PC-3 (cell line): ENCODE results near the gene NOSTRIN. TPM values are rescaled to one million over a fixed set of nuclear protein-coding genes. Genes with fewer than 3 reads are reported as not detected.

Experiments
- ATAC-seq: fragments of 200-7000 bp; cut with Tn5 transposase; 2 replicates; pipeline ENCODE4 v1.9.1; 2020; ENCODE audit warnings: mild to moderate bottlenecking, moderate library complexity
- BruUV-seq: library from RNA; stranded (reverse); fragments of 400-500 nt; replicated peaks from 2 replicates; lab custom pipeline; 2021; lab: Mats Ljungman, UMichigan
- CTCF ChIA-PET: fragments of 300-600 bp; sonication (Branson Sonifier 250); formaldehyde crosslinking; loops from one replicate; lab custom pipeline; 2022; ENCODE audit warnings: antibody characterized with exemption; lab: Charles Lee
- POLR2A ChIA-PET: fragments of 300-600 bp; sonication (Branson Sonifier 250); formaldehyde crosslinking; loops from one replicate; lab custom pipeline; 2022; ENCODE audit warnings: antibody characterized with exemption; ENCODE audit not compliant: unreplicated experiment; lab: Charles Lee
- DNase-seq: peaks from one replicate; pipeline ENCODE4 v3.0.0-alpha.2; 2015
- H2AFZ ChIP-seq: fragments of 300-600 bp; sonication (generic); 2 replicates; pipeline ENCODE4 v1.6.0; 2016; ENCODE audit warnings: antibody characterized with exemption, low read length
- H3F3A ChIP-seq: fragments of 300-600 bp; sonication (generic); one replicate; pipeline ENCODE4 v1.6.0; 2017; ENCODE audit warnings: antibody characterized with exemption, low read length, control low read depth, mild to moderate bottlenecking; ENCODE audit not compliant: unreplicated experiment
- H3K27ac ChIP-seq: fragments of 300-600 bp; sonication (generic); 2 replicates; pipeline ENCODE4 v1.5.1; 2016; ENCODE audit warnings: mild to moderate bottlenecking, low read length
- H3K27me3 ChIP-seq: fragments of 300-600 bp; sonication (generic); 2 replicates; pipeline ENCODE4 v1.6.1; 2016; ENCODE audit warnings: low read length, mixed read lengths
- H3K36me3 ChIP-seq: fragments of 300-600 bp; sonication (generic); 2 replicates; pipeline ENCODE4 v1.6.1; 2016; ENCODE audit warnings: low read depth, mixed run types, low read length, mixed read lengths
- H3K4me1 ChIP-seq: fragments of 300-600 bp; sonication (generic); 2 replicates; pipeline ENCODE4 v1.5.1; 2016; ENCODE audit warnings: low read length; ENCODE audit not compliant: insufficient read depth
- H3K4me2 ChIP-seq: fragments of 300-600 bp; sonication (generic); 2 replicates; pipeline ENCODE4 v1.6.0; 2016; ENCODE audit warnings: low read length
- H3K4me3 ChIP-seq: fragments of 300-600 bp; sonication (generic); 2 replicates; pipeline ENCODE4 v1.5.1; 2016; ENCODE audit warnings: mild to moderate bottlenecking, low read length, mixed read lengths
- H3K79me2 ChIP-seq: fragments of 300-600 bp; sonication (generic); 2 replicates; pipeline ENCODE4 v1.6.1; 2017; ENCODE audit warnings: low read length, mixed read lengths
- H3K9ac ChIP-seq: fragments of 300-600 bp; sonication (generic); 2 replicates; pipeline ENCODE4 v1.6.0; 2016; ENCODE audit warnings: mild to moderate bottlenecking, low read length
- H3K9me2 ChIP-seq: fragments of 300-600 bp; sonication (generic); replicated peaks from 2 replicates; pipeline ENCODE4 v1.6.1; 2016; ENCODE audit warnings: mixed run types, low read length, mixed read lengths
- H3K9me3 ChIP-seq: fragments of 300-600 bp; sonication (generic); 2 replicates; pipeline ENCODE4 v1.6.1; 2016; ENCODE audit warnings: low read length, mixed read lengths
- H4K20me1 ChIP-seq: fragments of 300-600 bp; sonication (generic); 2 replicates; pipeline ENCODE4 v1.6.1; 2016; ENCODE audit warnings: low read length, mixed read lengths
- CTCF ChIP-seq: fragments of 300-600 bp; sonication (generic); conservative IDR thresholded peaks from 2 replicates; pipeline ENCODE4 v1.5.1; 2017; ENCODE audit warnings: antibody characterized with exemption, low read depth, mild to moderate bottlenecking, low read length
- EZH2 ChIP-seq: fragments of 300-600 bp; sonication (generic); IDR thresholded peaks from one replicate; pipeline ENCODE4 v1.6.1; 2017; ENCODE audit warnings: antibody characterized with exemption, mild to moderate bottlenecking, low read length; ENCODE audit not compliant: unreplicated experiment
- EZH2phosphoT487 ChIP-seq: fragments of 300-600 bp; sonication (generic); IDR thresholded peaks from 2 replicates; pipeline ENCODE4 v1.6.1; 2018; ENCODE audit warnings: mild to moderate bottlenecking, antibody characterized with exemption, low read length, borderline replicate concordance
- intact Hi-C: fragments of 100-400 bp; cut with micrococcal nuclease; formaldehyde crosslinking; loops from 2 replicates; pipeline ENCODE4 v1.9.0; 2023
- total RNA-seq: library from RNA; depleted of rRNA; stranded (reverse); fragments of >200 nt; gene quantifications from 2 replicates; pipeline ENCODE4 v1.2.3, GENCODE V29; 2014

The NOSTRIN gene
- total RNA-seq, 1 experiment from 2014 or later: 1.1 TPM

- Histone ChIP-seq H2AFZ (no peak overlapping the region), H3K4me2 (no peak overlapping the region), H3K9me2 (no peaks in the 10 kb centered on the region), H3K36me3 (no peaks in the 10 kb centered on the region), H3K9me3 (no peaks in the 10 kb centered on the region), H3K4me1 (peaks cover 4% of the 10 kb centered on the region; the same call in 1 of the 2 replicates), H3K27me3 (no peaks in the 10 kb centered on the region), H3K9ac (no peak overlapping the region), H4K20me1 (no peaks in the 10 kb centered on the region), H3F3A (no peaks in the 10 kb centered on the region), H3K4me3 (no peak overlapping the region), H3K27ac (no peak overlapping the region), H3K79me2 (no peaks in the 10 kb centered on the region)
- intact Hi-C loops: no loop called here
- no peak for TF ChIP-seq CTCF
- TF ChIP-seq EZH2phosphoT487: no peak
- TF ChIP-seq EZH2: no peak
- CTCF ChIA-PET: no interaction called here
- DNase-seq (no peak), ATAC-seq (no peak)
- no TSS peak for BruUV-seq
- POLR2A ChIA-PET: no interaction called here
Measured at GRCh38 chr2:168797286-168797655, 5.2 kb upstream of the NOSTRIN start.

- H3K9ac ChIP-seq: no peak overlapping the region
- no peak overlapping the region for H3K4me3 ChIP-seq
- no peak overlapping the region for H3K4me2 ChIP-seq
- no peaks in the 10 kb centered on the region for H3K27me3 ChIP-seq
- no peaks in the 10 kb centered on the region for H4K20me1 ChIP-seq
- peaks cover 14% of the 10 kb centered on the region; the same call in 1 of the 2 replicates for H3K4me1 ChIP-seq
- TF ChIP-seq CTCF (no peak), EZH2 (no peak), EZH2phosphoT487 (no peak)
- no peaks in the 10 kb centered on the region for H3F3A ChIP-seq
- ChIA-PET POLR2A (no interaction called here), CTCF (no interaction called here)
- no peak for DNase-seq
- no peaks in the 10 kb centered on the region for H3K79me2 ChIP-seq
- BruUV-seq: no TSS peak
- H3K9me3 ChIP-seq: no peaks in the 10 kb centered on the region
- intact Hi-C loops: no loop called here
- H3K36me3 ChIP-seq: no peaks in the 10 kb centered on the region
- ATAC-seq: no peak
- H3K9me2 ChIP-seq: no peaks in the 10 kb centered on the region
- no peak overlapping the region for H3K27ac ChIP-seq
- no peak overlapping the region for H2AFZ ChIP-seq
Measured at GRCh38 chr2:168798076-168798887, 4.2 kb upstream of the NOSTRIN start.

GRCh38 chr2:168798888-168799410 is 3.5 kb upstream of the NOSTRIN start:
- H3K4me2 ChIP-seq: no peak overlapping the region
- no peaks in the 10 kb centered on the region for H3K9me3 ChIP-seq
- H3K27me3 ChIP-seq: no peaks in the 10 kb centered on the region
- intact Hi-C loops: no loop called here
- POLR2A ChIA-PET: interaction anchor here (0.5 kb wide), 1 partner anchor 81 kb away, joined by 3 read pairs; no protein-coding TSS in a partner anchor
- no peaks in the 10 kb centered on the region for H3K79me2 ChIP-seq
- H4K20me1 ChIP-seq: no peaks in the 10 kb centered on the region
- peaks cover 19% of the 10 kb centered on the region; the same call in 1 of the 2 replicates for H3K4me1 ChIP-seq
- TF ChIP-seq CTCF (no peak), EZH2 (no peak), EZH2phosphoT487 (no peak)
- H3K27ac ChIP-seq: no peak overlapping the region
- no peak overlapping the region for H3K4me3 ChIP-seq
- no TSS peak for BruUV-seq
- no peaks in the 10 kb centered on the region for H3K36me3 ChIP-seq
- H2AFZ ChIP-seq: no peak overlapping the region
- no peaks in the 10 kb centered on the region for H3F3A ChIP-seq
- no peak overlapping the region for H3K9ac ChIP-seq
- DNase-seq: no peak
- CTCF ChIA-PET: no interaction called here
- no peaks in the 10 kb centered on the region for H3K9me2 ChIP-seq
- no peak for ATAC-seq
